ENCODE data around the gene FAM180B. TPM values are rescaled to one million over a fixed set of nuclear protein-coding genes. Genes with fewer than 3 reads are reported as not detected.

FAM180B gene
- total RNA-seq, 4 donors from 2014 or later, result 0.41 TPM; not detected in 3

- Histone ChIP-seq H3K9me3 (no peaks in the 10 kb centered on the region), H3K27me3 (no peaks in the 10 kb centered on the region), H3K4me1 (peaks cover 0 to 7% (median 0%) of the 10 kb centered on the region in 4 donors), H3K27ac (no peak overlapping the region), H3K36me3 (peaks cover 0 to 35% (median 9%) of the 10 kb centered on the region in 4 donors), H3K4me3 (no peak overlapping the region)
- no peak for TF ChIP-seq CTCF (IDR thresholded peaks at IDR 0.05)
- TF ChIP-seq POLR2A (IDR thresholded peaks at IDR 0.05), result no peak
- no peak for TF ChIP-seq EP300 (IDR thresholded peaks at IDR 0.05; ENCODE audit: low read depth)
- TF ChIP-seq POLR2AphosphoS5 (IDR thresholded peaks at IDR 0.05), result no peak
- 63 to 75% methylated on average over 3 of the region's 3 CpGs for WGBS, 2 donors (ENCODE audit: low coverage in 1 of 2)
- DNase-seq, result no peak
- in situ Hi-C loops (cut with MboI; ENCODE audit: low pct_ligation_motif_present in 1 of 4, low pct_unique_long_range_greater_than_20kb in 1 of 4, low sequenced_read_pairs in 3 of 4) (no loop called here), intact Hi-C loops (cut with DNase I; ENCODE audit: low total_unique reads) (no loop called here)
Measured at GRCh38 chr11:47617417-47617809, 30.9 kb downstream of the FAM180B start.

GRCh38 chr11:47620836-47621378 lies 34.4 kb downstream of the FAM180B start:
- Histone ChIP-seq H3K4me3 (no peak overlapping the region), H3K9me3 (no peaks in the 10 kb centered on the region), H3K27me3 (no peaks in the 10 kb centered on the region), H3K27ac (no peak overlapping the region), H3K36me3 (peaks cover 0 to 61% (median 23%) of the 10 kb centered on the region in 4 donors), H3K4me1 (peaks cover 0 to 7% (median 0%) of the 10 kb centered on the region in 4 donors)
- in situ Hi-C loops (cut with MboI; ENCODE audit: low pct_ligation_motif_present in 1 of 4, low pct_unique_long_range_greater_than_20kb in 1 of 4, low sequenced_read_pairs in 3 of 4), result no loop called here
- intact Hi-C loops (cut with DNase I; ENCODE audit: low total_unique reads), result no loop called here
- WGBS, 2 donors (ENCODE audit: low coverage in 1 of 2), result 70 to 86% methylated on average over 2 of the region's 2 CpGs
- DNase-seq, result no peak
- TF ChIP-seq EP300 (IDR thresholded peaks at IDR 0.05; ENCODE audit: low read depth) (no peak), CTCF (IDR thresholded peaks at IDR 0.05) (no peak), POLR2AphosphoS5 (IDR thresholded peaks at IDR 0.05) (no peak), POLR2A (IDR thresholded peaks at IDR 0.05) (no peak)

GRCh38 chr11:47626234-47626633 lies 39.8 kb downstream of the FAM180B start:
- peaks cover 0 to 91% (median 41%) of the 10 kb centered on the region in 4 donors for H3K36me3 ChIP-seq
- no peaks in the 10 kb centered on the region for H3K27me3 ChIP-seq
- H3K4me1 ChIP-seq, result no peaks in the 10 kb centered on the region
- no peak overlapping the region for H3K4me3 ChIP-seq
- in situ Hi-C loops (cut with MboI; ENCODE audit: low pct_ligation_motif_present in 1 of 4, low pct_unique_long_range_greater_than_20kb in 1 of 4, low sequenced_read_pairs in 3 of 4) (no loop called here), intact Hi-C loops (cut with DNase I; ENCODE audit: low total_unique reads) (no loop called here)
- no peak overlapping the region for H3K27ac ChIP-seq
- no peaks in the 10 kb centered on the region for H3K9me3 ChIP-seq
- WGBS, 2 donors (ENCODE audit: low coverage in 1 of 2), result 92 to 100% methylated on average over 2 to 8 of the region's 8 CpGs
- DNase-seq, result no peak
- TF ChIP-seq CTCF (IDR thresholded peaks at IDR 0.05), result no peak
- TF ChIP-seq EP300 (IDR thresholded peaks at IDR 0.05; ENCODE audit: low read depth), result no peak

GRCh38 chr11:47628026-47628425 lies 41.5 kb downstream of the FAM180B start:
- Histone ChIP-seq H3K4me1 (no peaks in the 10 kb centered on the region), H3K27ac (no peak overlapping the region), H3K27me3 (no peaks in the 10 kb centered on the region), H3K4me3 (no peak overlapping the region), H3K36me3 (peaks cover 0 to 84% (median 36%) of the 10 kb centered on the region in 4 donors), H3K9me3 (no peaks in the 10 kb centered on the region)
- TF ChIP-seq POLR2A (IDR thresholded peaks at IDR 0.05) (no peak), CTCF (IDR thresholded peaks at IDR 0.05) (no peak), POLR2AphosphoS5 (IDR thresholded peaks at IDR 0.05) (no peak), EP300 (IDR thresholded peaks at IDR 0.05; ENCODE audit: low read depth) (no peak)
- 90 to 95% methylated on average over 2 to 4 of the region's 4 CpGs for WGBS, 2 donors (ENCODE audit: low coverage in 1 of 2)
- intact Hi-C loops (cut with DNase I; ENCODE audit: low total_unique reads), result no loop called here
- in situ Hi-C loops (cut with MboI; ENCODE audit: low pct_ligation_motif_present in 1 of 4, low pct_unique_long_range_greater_than_20kb in 1 of 4, low sequenced_read_pairs in 3 of 4), result no loop called here
- no peak for DNase-seq
